Stimulated activated CD8-positive, alpha-beta memory T cell treated with anti-CD3 and anti-CD28 coated beads, Interleukin-12 subunit alpha, Interleukin-12 subunit beta, amount 100 ng/mL, for 4 hours (primary cell): ENCODE measurements around the gene PLK5.
"Not testable (repeated sequence)": the region's sequence is repeated elsewhere in the genome, so short reads cannot be mapped to it uniquely, and the experiment has no call there.

ENCODE experiments used
- DNase-seq: peaks from one replicate; pipeline ENCODE4 v3.0.0-alpha.2; 2020; ENCODE audit warnings: low read depth

PLK5 gene, protein sequence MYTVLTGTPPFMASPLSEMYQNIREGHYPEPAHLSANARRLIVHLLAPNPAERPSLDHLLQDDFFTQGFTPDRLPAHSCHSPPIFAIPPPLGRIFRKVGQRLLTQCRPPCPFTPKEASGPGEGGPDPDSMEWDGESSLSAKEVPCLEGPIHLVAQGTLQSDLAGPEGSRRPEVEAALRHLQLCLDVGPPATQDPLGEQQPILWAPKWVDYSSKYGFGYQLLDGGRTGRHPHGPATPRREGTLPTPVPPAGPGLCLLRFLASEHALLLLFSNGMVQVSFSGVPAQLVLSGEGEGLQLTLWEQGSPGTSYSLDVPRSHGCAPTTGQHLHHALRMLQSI

DNA sequence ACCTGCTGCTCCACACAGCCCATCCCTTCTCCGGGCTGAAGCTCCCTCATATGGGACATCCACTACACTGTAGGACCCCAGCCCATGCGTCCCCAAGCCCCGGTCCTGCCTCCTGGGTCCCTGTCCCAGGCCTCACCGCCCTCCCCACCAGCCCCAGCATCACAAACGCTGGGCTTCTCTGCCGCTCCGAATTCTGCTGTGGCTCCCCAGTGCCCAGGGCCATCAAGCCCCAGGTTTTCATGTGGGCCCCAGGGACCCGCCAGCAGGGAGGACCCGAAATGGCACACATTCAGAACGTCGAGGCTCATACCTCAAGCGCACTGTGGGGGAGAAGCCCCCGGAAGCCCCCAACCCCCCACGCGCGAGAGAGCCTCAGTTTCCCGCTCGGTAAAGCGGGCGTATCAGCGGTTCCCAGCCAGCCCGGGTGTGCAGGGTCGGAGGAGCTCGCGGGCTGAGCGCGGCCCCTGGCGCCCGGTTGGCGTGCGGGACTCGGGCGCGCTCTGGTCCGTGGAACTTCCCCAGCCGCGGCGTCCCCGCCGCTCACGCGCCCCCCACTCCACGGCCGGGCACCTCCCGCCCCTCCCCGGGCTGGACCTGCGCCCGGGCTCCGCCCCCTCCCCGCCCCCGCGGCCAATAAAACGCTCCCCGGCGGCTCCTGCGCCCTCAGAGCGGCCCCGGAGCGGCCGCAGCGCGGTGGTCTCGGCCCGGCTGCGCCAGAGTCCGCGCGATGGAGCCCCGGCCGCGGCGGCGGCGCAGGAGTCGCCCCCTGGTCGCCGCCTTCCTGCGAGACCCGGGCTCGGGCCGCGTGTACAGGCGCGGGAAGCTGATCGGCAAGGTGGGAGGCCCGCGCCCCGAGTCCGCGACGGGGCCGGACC is at the start of gene PLK5:
Gene PLK5, plus strand, starts transcription at position 666 of the 875 bp plus-strand sequence. CDS start 2,920 bp downstream, outside the sequence.
- DNase-seq: no peak

DNA sequence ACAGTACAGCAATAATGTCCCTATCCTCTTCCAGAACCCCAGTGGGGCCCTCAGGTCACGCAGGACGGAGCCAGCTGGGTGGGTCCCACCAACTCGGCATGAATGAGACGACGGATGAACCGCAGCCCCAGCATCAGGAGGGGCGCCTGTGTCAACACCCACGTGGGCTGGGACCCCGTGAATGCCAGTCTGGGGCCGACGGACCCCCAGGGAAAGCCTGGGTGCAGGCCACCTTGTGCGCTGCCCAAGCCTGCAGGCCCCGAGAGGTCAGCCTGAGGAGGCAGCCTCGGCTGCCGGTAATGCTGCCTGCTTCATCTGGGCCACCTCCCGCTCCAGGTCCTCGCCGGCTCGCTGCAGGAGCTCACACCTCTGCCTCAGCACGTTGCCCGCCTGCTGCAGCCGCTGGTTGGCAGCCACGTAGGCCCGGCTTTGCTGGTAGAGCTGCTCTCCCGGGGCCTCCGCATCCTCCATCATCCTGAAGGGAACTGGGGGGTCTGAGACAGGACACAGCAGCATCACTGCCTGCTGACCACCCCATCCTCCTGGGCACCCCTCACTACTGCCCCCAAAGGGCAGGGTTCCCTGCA is 49.0 kb upstream of the PLK5 start:
- DNase-seq: no peak

DNA sequence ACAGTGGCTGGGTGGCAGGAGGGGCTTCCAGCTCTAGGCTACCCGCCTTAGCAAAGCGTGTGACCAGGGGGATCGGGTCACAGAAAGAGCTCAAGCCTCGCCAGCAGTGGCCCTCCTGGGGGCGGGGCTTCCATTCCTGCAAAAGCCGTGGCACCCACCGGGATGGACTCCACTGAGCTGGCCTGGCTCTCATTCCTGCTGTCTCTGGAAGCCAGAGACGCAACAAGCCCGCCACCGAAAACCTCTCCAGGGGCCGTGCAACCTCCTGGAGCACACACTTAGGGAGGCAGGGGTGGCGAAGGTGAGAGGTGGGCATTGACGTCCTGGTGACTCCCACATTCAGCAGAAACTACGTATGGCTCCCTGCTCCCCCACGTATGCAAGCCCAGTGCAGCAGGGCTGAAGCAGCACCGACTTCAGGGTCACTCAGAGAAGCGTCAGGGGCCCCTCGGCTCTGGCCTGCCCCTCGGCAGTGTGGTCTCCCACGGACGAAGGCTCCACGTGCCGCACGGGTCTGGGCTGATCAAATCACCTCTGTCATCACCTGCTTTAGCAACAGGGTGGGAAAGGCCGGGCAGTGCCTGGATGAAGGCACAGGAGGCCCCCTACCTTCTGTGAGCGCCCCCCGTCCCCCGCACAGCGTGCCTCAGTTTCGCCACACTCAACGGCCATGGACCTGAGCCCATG is 48.0 kb upstream of the PLK5 start:
- DNase-seq: no peak

DNA sequence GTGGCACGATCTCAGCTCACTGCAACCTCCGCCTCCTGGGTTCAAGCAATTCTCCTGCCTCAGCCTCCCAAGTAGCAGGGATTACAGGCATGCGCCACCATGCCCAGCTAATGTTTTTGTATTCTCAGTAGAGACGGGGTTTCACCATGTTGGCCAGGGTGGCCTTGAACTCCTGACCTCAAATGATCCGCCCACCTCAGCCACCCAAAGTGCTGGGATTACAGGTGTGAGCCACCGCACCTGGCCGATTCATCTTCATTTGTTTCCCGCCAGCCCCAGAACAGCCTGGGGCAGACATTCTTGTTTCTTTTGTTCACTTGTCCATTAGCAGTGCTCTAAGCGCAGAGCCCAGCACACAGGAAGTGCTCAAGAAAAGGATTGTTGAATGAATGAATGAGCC is 46.8 kb upstream of the PLK5 start:
- DNase-seq: not testable (repeated sequence)

DNA sequence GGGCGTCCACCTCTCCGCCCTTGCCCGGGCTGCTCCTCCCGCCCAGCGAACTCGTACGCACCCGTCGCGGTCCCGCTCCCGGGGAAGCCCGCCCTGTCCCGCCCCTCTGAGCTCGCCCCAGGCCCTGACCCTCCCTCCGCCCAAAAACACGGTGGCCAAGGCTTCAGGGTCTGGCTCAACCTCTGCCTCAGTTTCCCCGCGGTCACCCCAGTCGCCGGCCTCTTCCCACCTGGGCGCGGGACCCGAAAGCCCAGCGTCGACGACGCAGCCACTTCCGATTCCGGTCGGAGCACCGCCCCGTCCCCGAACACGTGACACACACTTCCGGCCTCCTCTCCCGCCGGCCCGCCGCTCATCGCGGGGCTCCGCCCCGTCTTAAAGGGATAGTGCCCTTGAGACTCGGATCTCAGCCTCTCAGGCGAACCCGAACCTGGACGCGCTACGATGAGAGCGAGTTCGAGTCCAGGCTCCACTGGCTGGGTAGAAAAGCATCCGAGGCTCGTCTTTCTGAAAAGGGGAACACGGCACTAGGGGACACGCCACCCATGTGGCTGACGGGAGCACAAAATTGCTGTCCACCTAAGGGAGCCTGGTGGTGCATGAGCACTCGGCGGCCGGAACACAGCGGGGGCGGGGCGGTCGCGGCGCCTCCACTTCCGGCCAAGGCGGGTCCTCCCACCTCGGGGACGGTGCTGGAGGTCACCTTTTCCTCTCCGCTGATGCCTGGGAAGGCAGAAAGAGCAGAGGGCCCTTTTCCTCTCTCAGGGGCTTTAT is 44.8 kb upstream of the PLK5 start, which contains the start of gene C19orf25:
Gene C19orf25, minus strand, starts transcription at position 282 of the 774 bp plus-strand sequence. CDS start 312 bp downstream, outside the sequence.
- DNase-seq: peak; percentile 82

DNA sequence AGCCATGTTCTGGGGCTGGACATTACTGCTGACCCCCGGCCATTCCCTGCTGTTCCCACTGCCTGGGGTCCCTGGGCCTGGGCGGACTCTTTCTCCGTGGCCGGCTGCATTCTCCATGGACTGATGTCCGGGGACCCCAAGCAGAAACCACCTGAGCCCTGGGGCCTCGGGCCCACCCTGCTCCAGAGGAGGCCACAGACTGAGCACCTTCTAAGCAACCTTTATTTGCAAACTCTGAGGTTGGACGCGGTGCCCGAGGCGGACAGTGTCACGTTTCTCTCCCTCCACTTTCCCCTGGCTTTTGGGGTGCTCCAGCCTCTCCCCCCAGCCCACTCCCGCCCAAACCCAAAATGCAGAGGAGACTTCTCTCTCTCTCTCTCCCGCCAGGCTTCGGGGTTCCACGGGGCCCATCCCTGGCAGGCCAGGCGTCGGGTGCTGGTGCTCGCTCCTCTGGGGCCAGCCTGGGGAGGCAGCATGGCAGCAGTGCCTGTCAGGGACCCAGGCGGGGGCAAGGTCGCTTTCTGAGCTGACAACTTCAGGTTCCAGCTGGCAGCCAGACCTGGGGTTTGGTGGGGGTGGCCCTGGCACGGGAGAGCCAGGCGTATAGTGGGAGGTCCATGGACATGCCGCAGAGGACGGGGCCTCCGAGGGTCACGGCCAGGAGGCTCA is 42.5 kb upstream of the PLK5 start:
- DNase-seq: no peak

DNA sequence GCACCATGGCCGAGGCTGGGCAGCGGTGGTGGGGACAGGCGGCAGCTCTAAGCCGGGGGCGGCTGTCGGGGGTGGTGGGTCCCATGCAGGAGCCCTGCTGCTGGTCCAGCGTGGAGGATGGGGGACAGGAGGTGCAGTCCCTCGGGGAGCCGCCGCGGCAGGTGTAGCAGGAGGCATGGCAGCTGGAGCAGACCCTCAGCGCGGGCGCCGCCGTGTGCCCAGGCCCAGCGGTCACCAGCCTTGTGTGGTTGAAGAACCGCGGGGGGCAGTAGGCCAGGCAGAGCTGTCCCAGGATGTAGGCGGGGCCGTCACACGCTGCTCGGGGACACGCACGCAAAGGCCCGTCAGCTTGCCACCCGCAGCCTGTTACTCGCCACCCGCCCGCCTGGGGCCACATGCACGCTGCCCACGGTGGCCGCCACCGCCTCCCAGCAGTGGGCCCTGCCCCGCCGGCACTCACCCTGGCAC is 42.0 kb upstream of the PLK5 start:
- no peak for DNase-seq

DNA sequence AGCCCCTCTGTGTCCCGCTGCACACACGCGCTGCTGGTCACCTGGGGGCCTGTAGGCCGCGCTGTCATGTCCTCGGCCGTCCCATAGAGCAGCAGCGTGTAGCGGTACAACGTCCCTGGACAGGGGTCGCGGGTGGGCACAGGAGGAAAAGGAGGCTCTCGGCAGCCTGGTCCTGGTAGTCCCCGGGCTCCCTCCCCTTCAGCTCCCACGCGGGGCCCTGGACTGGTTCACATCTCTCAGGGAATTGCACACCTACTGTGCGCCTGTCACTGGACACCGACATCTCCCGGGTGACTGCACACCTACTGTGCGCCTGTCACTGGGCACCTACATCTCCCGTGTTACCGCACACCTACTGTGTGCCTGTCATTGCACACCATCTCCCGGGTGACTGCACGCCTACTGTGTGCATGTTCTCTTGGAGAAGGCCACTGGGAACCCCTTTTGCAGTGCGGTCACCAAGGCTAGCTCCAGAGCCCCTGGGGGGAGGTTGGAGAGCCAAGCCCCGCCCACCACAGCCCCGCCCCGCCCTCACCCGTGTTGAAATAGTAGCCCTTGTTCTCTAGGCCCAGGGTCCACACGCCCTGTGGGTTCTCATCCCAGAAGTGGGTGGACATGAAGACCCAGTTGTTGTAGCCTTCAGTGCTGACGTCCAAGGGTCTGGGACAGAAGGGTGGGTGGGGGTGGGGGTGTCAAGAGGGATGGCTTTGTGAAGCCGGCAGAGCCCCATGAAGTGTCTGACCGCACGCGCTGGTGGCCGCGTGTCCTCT is 41.3 kb upstream of the PLK5 start:
- no peak for DNase-seq

DNA sequence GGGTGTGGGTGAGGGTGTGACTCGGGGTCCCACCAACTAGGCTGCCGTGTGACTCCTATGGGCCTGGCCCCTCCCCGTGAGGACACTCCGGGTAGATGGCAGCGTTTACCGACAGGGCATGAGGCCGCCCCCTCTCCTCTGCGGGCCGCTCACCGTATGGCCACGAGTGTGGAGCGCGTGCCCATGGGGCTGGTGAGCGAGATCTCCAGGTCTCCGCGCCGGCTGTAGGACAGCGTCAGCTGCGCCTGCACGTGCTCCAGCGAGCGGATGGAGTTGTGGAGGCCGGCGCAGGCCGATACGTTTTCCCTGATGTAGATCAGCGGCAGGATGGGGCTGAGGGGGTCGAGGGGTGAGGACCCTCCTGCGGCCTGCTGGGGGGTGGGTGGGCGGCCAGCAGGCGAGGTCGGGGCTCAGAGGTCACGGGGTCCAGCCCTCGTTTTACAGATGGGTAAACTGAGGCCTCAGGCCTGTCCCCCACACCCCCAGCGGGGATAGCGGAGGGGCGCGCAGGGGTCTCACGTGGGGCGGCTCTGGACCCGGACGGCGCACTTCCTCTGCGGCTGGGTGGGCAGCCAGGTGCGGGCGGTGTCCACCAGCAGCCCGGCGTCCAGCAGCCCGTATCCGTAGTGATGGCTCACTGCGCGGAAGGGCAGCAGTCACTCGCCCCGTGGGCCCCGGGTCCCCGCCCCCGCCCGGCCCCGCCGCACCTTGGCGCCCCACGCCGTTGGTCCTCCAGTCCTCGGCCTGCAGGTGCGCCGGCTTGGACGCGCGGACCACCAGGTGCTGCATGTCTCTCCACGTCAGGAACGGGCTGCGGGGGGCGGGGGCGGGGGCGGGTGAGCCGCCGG is 40.5 kb upstream of the PLK5 start:
- no peak for DNase-seq

DNA sequence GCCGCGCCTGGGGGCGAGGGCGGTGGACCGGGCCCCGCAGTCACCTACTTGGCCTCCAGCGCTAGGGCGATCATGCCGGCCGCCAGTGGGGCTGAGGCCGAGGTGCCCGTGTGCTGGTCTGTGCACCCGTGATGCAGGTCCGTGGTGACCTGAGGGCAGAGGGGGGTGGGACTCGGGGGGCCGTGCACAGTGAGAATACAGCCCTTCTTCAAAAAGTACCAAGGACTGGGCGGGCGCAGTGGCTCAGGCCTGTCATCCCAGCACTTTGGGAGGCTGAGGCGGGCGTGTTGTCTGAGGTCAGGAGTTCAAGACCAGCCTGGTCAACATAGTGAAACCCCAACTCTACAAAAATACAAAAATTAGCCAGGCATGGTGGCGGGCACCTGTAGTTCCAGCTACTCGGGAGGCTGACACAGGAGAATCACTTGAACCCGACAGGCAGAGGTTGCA is 39.9 kb upstream of the PLK5 start:
- no peak for DNase-seq

DNA sequence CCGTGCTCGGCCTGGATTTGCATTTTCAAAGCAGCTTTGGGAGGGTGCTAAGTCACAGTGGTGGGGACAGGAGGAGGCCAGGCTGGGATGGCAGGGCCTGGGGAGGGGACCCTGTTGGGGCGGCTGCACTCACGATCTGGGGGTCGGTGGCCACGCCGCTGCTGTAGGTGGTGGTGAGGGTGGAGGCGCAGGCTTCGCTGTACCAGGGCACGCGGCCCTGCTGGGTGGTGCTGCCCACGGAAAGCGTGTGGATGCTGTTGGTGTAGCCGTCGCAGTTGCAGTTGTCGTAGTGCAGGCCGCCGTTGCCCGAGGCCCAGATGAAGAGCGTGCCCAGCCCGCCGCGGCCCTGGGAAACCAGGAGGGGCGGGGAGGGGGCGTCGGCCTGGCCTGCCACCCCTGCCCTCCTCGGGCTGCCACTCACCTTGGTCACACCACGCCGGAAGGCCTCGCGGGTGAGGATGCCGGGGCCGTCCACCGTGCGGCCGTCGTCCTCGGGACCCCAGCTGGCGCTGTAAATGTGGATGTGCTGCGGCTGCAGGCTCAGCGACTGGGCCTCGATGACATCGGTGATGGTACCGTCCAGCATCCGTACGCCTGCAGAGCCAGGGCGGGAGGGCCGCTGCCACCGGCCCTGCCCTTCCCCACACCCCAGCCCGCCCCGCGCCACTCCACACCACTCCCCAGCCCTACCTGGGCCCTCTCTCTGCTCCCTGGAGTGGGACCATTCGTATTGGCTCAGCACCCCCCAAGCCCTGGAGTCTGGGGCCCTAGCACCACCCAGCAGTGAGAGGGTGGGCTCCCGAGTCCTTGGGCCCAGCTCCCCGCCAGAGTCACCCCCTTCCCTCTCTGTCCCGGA is 36.9 kb upstream of the PLK5 start:
- no peak for DNase-seq

DNA sequence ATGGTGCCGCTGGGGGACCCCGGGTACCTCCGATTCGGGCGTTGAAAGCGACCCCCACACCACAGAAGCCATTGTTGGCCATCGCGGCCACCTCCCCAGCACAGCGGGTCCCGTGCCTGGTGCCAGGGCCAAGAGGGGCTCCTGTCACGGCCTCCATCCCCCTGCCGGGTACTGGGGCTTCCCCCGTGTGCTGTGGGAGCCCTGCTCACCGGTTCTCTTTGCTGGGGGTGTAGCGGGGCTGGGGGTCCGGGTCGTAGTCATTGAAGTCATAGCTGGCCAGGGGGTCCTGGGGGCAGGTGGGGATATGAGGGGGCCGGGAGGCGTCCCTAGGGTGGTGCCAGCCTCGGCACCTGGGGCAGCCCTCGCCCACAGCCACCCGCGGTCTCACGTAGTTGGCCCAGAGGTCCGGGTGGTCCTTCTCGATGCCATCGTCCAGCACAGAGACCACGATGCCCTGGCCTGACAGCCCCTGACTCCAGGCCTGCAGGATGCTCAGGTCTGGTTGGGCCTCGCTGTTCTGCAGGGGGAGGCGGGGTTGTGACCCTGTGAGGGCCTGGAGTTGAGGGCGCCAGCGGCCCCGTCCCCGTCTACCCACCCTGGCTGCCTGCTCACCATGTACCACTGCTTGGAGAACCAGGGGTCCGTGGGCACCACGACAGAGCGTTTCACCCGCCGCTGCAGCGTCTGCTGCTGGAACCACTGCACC is 36.1 kb upstream of the PLK5 start:
- DNase-seq: no peak

DNA sequence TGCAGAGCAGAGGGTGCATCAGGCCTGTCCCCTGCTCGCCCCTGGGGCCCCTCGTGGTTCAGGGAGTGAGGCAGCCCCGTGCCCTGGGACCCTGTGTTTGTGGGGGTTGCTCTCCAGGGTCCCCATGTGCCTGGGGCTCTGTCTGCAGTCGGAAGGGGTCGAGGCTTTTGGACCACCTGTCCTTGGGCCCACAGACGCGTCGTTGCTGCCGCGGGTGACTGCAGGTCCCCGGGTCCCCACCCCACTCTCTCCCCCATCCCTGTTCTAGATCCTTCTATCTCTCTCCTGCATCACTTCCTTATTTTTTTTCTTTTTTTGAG is 35.6 kb upstream of the PLK5 start:
- DNase-seq: no peak

DNA sequence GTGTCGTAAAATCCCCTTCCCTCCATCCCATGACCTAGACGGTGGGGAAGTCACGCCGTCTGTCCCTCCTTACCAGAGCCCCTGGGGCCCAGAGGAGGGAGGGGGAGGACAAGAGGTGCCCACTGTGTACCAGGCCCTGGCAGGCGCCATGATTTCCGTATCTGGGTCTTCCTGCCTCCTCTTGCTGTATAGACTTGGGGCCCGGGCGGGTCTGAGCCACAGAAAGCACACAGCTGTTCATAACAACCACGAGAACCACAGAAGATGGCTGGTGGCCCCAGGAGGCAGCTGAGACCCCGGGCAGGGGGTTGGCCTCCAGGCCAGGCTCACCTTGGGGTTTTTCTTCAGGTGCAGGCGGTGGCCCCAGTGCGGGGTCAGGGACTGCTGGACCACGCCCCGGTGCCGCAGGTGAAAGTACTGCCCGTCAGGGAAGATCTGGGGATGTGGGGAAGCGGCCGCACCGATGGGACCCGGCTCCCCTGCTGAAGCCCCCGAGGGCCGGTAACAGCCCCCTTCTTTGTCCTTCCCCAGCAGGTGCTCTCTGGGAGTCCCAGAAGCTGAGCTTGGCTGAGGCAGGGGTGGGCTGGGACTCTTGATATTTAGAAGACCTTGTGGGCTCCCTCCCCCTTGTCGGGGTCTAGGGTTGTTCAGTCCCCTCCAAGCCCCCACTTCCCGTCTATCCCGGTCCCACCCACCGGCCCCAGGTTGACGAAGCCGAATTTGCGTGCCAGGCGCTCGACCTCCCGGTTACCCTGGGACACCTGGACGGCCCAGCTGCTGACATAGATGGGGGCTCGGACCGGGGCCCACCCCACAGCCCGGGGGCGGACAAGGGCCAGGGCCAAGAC is 34.2 kb upstream of the PLK5 start:
- no peak for DNase-seq

DNA sequence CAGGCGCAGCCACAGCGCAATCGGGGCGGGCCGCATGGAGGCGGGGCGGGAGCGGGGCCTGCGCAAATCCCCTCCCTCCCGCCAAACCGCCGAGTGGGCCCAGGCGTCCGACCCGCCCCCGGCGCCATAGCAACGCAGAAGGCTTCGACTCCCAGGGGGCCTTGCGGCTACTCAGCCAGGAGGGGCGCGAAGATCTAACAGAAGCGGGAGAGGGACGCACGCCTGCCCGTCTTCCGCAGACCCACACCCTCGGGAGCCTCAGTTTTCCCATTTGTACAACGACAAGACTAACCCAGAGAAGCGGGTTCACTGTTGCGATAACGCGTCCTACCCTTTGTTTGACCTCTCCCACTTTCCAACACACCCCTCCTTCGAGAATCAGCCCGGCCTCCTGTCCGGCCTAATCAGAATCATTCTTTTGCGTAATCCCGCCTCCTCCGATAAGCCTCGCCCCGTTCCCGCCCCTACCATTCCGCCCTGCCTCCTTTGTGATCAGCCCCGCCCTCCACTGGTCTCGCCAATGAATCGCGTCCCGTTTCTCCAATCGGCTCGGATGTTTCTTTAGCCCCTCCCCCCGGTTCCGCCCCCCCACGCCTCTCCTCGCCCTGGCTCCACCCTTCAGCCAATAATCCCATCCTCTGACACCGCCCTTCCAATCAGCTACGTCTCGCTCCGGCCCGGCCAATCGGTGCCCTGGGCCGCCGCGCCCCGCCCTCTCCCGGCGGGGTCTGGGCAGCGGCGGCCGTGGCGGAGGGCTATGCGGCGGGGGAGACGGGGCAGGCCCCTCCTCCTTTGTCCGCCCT is 33.4 kb upstream of the PLK5 start, which contains the start of gene PCSK4:
Gene PCSK4, minus strand, starts transcription at position 40 of the 803 bp plus-strand sequence. Its CDS starts 4 bp downstream, at position 36.
- DNase-seq: peak; percentile 92
